ENCODE measurements around the gene AADAC. TPM values are rescaled to one million over a fixed set of nuclear protein-coding genes. Genes with fewer than 3 reads are reported as not detected.

Gene AADAC
- total RNA-seq, 4 donors from 2014 or later = not detected

GRCh38 chr3:151863611-151864010 lies 49.7 kb downstream of the AADAC start:
- Histone ChIP-seq H3K36me3 (no peaks in the 10 kb centered on the region), H3K27ac (no peak overlapping the region), H3K9me3 (no peaks in the 10 kb centered on the region), H3K4me1 (no peaks in the 10 kb centered on the region), H3K4me3 (replicated peaks in 1 of 3) (no peak overlapping the region), H3K27me3 (no peaks in the 10 kb centered on the region)
- intact Hi-C loops (cut with DNase I) = no loop called here
- no peak for TF ChIP-seq CTCF (IDR thresholded peaks at IDR 0.05)
- no peak for TF ChIP-seq POLR2A (IDR thresholded peaks at IDR 0.05)
- no peak for DNase-seq
- 84 to 86% methylated on average over 2 of the region's 2 CpGs for WGBS, 2 donors

- 63% methylated on average over 4 of the region's 4 CpGs for WGBS, 2 donors
- no peak overlapping the region for H3K27ac ChIP-seq
- no peaks in the 10 kb centered on the region for H3K4me1 ChIP-seq
- no peak overlapping the region for H3K4me3 ChIP-seq (replicated peaks in 1 of 3)
- no peak for DNase-seq
- H3K27me3 ChIP-seq = no peaks in the 10 kb centered on the region
- intact Hi-C loops (cut with DNase I) = no loop called here
- H3K9me3 ChIP-seq = no peaks in the 10 kb centered on the region
- TF ChIP-seq CTCF (IDR thresholded peaks at IDR 0.05) (no peak), POLR2A (IDR thresholded peaks at IDR 0.05) (no peak)
- H3K36me3 ChIP-seq = no peaks in the 10 kb centered on the region
These were observed 50.6 kb downstream of the AADAC start for GRCh38 chr3:151864423-151865101.

- intact Hi-C loops (cut with DNase I) = no loop called here
- Histone ChIP-seq H3K27me3 (no peaks in the 10 kb centered on the region), H3K4me3 (replicated peaks in 1 of 3) (no peak overlapping the region), H3K36me3 (no peaks in the 10 kb centered on the region), H3K9me3 (no peaks in the 10 kb centered on the region), H3K4me1 (no peaks in the 10 kb centered on the region), H3K27ac (no peak overlapping the region)
- TF ChIP-seq POLR2A (IDR thresholded peaks at IDR 0.05) (no peak), CTCF (IDR thresholded peaks at IDR 0.05) (no peak)
- WGBS, 2 donors = 61 to 64% methylated on average over 4 of the region's 4 CpGs
- no peak for DNase-seq
These were observed 52.9 kb downstream of the AADAC start for GRCh38 chr3:151866711-151867410.

GRCh38 chr3:151867666-151868065 lies 53.8 kb downstream of the AADAC start:
- Histone ChIP-seq H3K4me1 (no peaks in the 10 kb centered on the region), H3K27me3 (no peaks in the 10 kb centered on the region), H3K27ac (no peak overlapping the region), H3K9me3 (no peaks in the 10 kb centered on the region), H3K36me3 (no peaks in the 10 kb centered on the region), H3K4me3 (replicated peaks in 1 of 3) (no peak overlapping the region)
- TF ChIP-seq POLR2A (IDR thresholded peaks at IDR 0.05) (no peak), CTCF (IDR thresholded peaks at IDR 0.05) (no peak)
- 93 to 98% methylated on average over 1 of the region's 1 CpG for WGBS, 2 donors
- no peak for DNase-seq
- intact Hi-C loops (cut with DNase I) = no loop called here

- intact Hi-C loops (cut with DNase I) = no loop called here
- Histone ChIP-seq H3K27ac (no peak overlapping the region), H3K4me3 (replicated peaks in 1 of 3) (no peak overlapping the region), H3K36me3 (no peaks in the 10 kb centered on the region), H3K27me3 (no peaks in the 10 kb centered on the region), H3K9me3 (no peaks in the 10 kb centered on the region), H3K4me1 (no peaks in the 10 kb centered on the region)
- no peak for TF ChIP-seq CTCF (IDR thresholded peaks at IDR 0.05)
- no peak for TF ChIP-seq POLR2A (IDR thresholded peaks at IDR 0.05)
- no peak for DNase-seq
- WGBS, 2 donors = 26 to 30% methylated on average over 3 of the region's 3 CpGs
These were observed 55.3 kb downstream of the AADAC start for GRCh38 chr3:151869181-151869580.
